DMS153 treated with DMSO at 0.1 percent for 48 hours (cell line): ENCODE measurements around the gene CELF2.

Source experiments
- DNase-seq: peaks from one replicate; lab custom pipeline; 2025; ENCODE audit not compliant: unreplicated experiment; lab: John Stamatoyannopoulos, UW

Gene CELF2

GRCh38 chr10:11290156-11290890 is 272.7 kb downstream of the CELF2 start:
- no peak for DNase-seq

GRCh38 chr10:11292576-11293302 is 275.1 kb downstream of the CELF2 start:
- DNase-seq = no peak

- DNase-seq = no peak
Measured at GRCh38 chr10:11293332-11293731, 275.7 kb downstream of the CELF2 start.

GRCh38 chr10:11294831-11295450 is 277.3 kb downstream of the CELF2 start:
- no peak for DNase-seq

- no peak for DNase-seq
Measured at GRCh38 chr10:11295492-11295891, 277.8 kb downstream of the CELF2 start.

- no peak for DNase-seq
Measured at GRCh38 chr10:11297136-11297535, 279.5 kb downstream of the CELF2 start.

- no peak for DNase-seq
Measured at GRCh38 chr10:11298116-11298515, 280.4 kb downstream of the CELF2 start.

- DNase-seq = no peak
Measured at GRCh38 chr10:11299125-11299524, 281.5 kb downstream of the CELF2 start.

- no peak for DNase-seq
Measured at GRCh38 chr10:11300026-11300425, 282.4 kb downstream of the CELF2 start.

- DNase-seq = no peak
Measured at GRCh38 chr10:11300563-11300962, 282.9 kb downstream of the CELF2 start.

GRCh38 chr10:11301571-11302111 is 284.0 kb downstream of the CELF2 start:
- no peak for DNase-seq

GRCh38 chr10:11302181-11302580 is 284.5 kb downstream of the CELF2 start:
- no peak for DNase-seq

GRCh38 chr10:11303361-11304170 is 285.9 kb downstream of the CELF2 start:
- no peak for DNase-seq

- DNase-seq = no peak
Measured at GRCh38 chr10:11304906-11305585, 287.4 kb downstream of the CELF2 start.

GRCh38 chr10:11305825-11306593 is 288.3 kb downstream of the CELF2 start:
- DNase-seq = no peak

- no peak for DNase-seq
Measured at GRCh38 chr10:11307004-11307403, 289.3 kb downstream of the CELF2 start.

GRCh38 chr10:11307937-11308336 is 290.3 kb downstream of the CELF2 start:
- no peak for DNase-seq

- no peak for DNase-seq
Measured at GRCh38 chr10:11311027-11311426, 293.4 kb downstream of the CELF2 start.

GRCh38 chr10:11313463-11313862 is 295.8 kb downstream of the CELF2 start:
- DNase-seq = no peak
